ENCODE measurements around the gene SLC34A3. TPM values are rescaled to one million over a fixed set of nuclear protein-coding genes. Genes with fewer than 3 reads are reported as not detected.

The SLC34A3 gene
- total and polyA plus RNA-seq, 4 donors, result 0.03 to 0.65 (median 0.12) TPM; not detected in 1

- H3K9ac ChIP-seq (ENCODE audit: insufficient read depth in 1 of 2, low read length in 2 of 2), result no peak overlapping the region
These were observed 4.9 kb downstream of the SLC34A3 start for GRCh38 chr9:137235424-137236237.

DNA sequence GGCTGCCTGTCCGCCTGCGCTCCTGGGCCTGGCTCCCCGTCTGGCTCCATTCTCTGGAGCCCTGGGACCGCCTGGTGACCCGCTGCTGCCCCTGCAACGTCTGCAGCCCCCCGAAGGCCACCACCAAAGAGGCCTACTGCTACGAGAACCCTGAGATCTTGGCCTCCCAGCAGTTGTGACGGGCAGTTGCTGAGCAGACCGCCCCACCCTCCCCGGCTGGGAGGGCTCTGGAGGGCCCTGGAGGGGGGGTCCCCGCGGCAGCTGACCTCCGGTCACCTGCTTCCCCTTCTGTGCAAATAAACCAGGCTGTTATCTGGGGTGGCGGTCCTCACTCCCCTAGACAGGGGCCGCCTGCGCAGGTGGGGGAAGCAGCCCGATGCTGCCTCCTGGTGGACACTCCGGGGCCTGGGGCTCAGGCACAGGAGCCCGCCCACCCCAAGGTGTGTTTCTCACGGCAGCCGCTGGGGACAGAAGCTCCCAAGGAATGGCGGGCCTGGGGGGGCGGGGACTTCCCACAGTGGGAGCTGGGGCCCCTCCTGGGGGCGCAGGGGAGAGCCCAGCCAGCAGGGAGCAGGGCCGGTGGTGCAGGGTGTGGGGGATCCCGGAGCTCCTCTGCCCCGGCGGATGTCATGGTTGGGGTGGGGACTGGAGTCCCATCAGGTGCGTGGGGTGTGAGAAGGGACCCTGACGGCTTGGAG lies 5.7 kb downstream of the SLC34A3 start:
- Histone ChIP-seq H3K4me3 (no peak overlapping the region), H3K27me3 (ENCODE audit: control insufficient read depth in 3 of 3, insufficient read depth in 3 of 3, low read length in 2 of 3) (no peaks in the 10 kb centered on the region), H3K9ac (ENCODE audit: insufficient read depth in 1 of 2, low read length in 2 of 2) (no peak overlapping the region), H3K4me1 (ENCODE audit: control insufficient read depth in 5 of 5, insufficient read depth in 5 of 5, low read length in 5 of 5) (peaks cover 0 to 14% (median 8%) of the 10 kb centered on the region in 5 donors), H3K9me3 (ENCODE audit: control insufficient read depth in 4 of 4, insufficient read depth in 3 of 4, low read length in 3 of 4) (no peaks in the 10 kb centered on the region), H3K27ac (ENCODE audit: low read depth in 1 of 2, low read length in 1 of 2) (no peak overlapping the region), H3K36me3 (ENCODE audit: control insufficient read depth in 4 of 4, insufficient read depth in 4 of 4, low read length in 4 of 4) (no peaks in the 10 kb centered on the region)
- ATAC-seq (ENCODE audit: insufficient read depth, low FRiP score), result peak; percentile 50
- WGBS, 2 donors, result 4 to 9% methylated on average over 30 to 31 of the region's 31 CpGs
- TF ChIP-seq, protein P1, sequence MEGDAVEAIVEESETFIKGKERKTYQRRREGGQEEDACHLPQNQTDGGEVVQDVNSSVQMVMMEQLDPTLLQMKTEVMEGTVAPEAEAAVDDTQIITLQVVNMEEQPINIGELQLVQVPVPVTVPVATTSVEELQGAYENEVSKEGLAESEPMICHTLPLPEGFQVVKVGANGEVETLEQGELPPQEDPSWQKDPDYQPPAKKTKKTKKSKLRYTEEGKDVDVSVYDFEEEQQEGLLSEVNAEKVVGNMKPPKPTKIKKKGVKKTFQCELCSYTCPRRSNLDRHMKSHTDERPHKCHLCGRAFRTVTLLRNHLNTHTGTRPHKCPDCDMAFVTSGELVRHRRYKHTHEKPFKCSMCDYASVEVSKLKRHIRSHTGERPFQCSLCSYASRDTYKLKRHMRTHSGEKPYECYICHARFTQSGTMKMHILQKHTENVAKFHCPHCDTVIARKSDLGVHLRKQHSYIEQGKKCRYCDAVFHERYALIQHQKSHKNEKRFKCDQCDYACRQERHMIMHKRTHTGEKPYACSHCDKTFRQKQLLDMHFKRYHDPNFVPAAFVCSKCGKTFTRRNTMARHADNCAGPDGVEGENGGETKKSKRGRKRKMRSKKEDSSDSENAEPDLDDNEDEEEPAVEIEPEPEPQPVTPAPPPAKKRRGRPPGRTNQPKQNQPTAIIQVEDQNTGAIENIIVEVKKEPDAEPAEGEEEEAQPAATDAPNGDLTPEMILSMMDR (IDR thresholded peaks at IDR 0.05; ENCODE audit: control extremely low read depth, extremely low read depth), result peak; percentile 99
- peak; percentile 79 to 91 (median 83) for DNase-seq

More at GRCh38 chr9:137235424-137236237, 4.9 kb downstream of the SLC34A3 start:
- no peak for DNase-seq
- no peaks in the 10 kb centered on the region for H3K36me3 ChIP-seq (ENCODE audit: control insufficient read depth in 4 of 4, insufficient read depth in 4 of 4, low read length in 4 of 4)
- H3K27me3 ChIP-seq (ENCODE audit: control insufficient read depth in 3 of 3, insufficient read depth in 3 of 3, low read length in 2 of 3), result peaks cover 0 to 3% (median 0%) of the 10 kb centered on the region in 3 donors
- 66 to 68% methylated on average over 35 of the region's 35 CpGs for WGBS, 2 donors
- TF ChIP-seq, protein P1 (IDR thresholded peaks at IDR 0.05; ENCODE audit: control extremely low read depth, extremely low read depth), result no peak
- H3K9me3 ChIP-seq (ENCODE audit: control insufficient read depth in 4 of 4, insufficient read depth in 3 of 4, low read length in 3 of 4), result no peaks in the 10 kb centered on the region
- H3K27ac ChIP-seq (ENCODE audit: low read depth in 1 of 2, low read length in 1 of 2), result no peak overlapping the region
- H3K4me1 ChIP-seq (ENCODE audit: control insufficient read depth in 5 of 5, insufficient read depth in 5 of 5, low read length in 5 of 5), result peaks cover 0 to 14% (median 8%) of the 10 kb centered on the region in 5 donors
- ATAC-seq (ENCODE audit: insufficient read depth, low FRiP score), result no peak
- no peak overlapping the region for H3K4me3 ChIP-seq

GRCh38 chr9:137236936-137237421 lies 6.3 kb downstream of the SLC34A3 start:
- no peak for ATAC-seq (ENCODE audit: insufficient read depth, low FRiP score)
- no peaks in the 10 kb centered on the region for H3K9me3 ChIP-seq (ENCODE audit: control insufficient read depth in 4 of 4, insufficient read depth in 3 of 4, low read length in 3 of 4)
- no peak overlapping the region for H3K27ac ChIP-seq (ENCODE audit: low read depth in 1 of 2, low read length in 1 of 2)
- H3K9ac ChIP-seq (ENCODE audit: insufficient read depth in 1 of 2, low read length in 2 of 2), result no peak overlapping the region
- H3K4me3 ChIP-seq, result no peak overlapping the region
- TF ChIP-seq, protein P1 (IDR thresholded peaks at IDR 0.05; ENCODE audit: control extremely low read depth, extremely low read depth), result no peak
- DNase-seq, result no peak
- peaks cover 0 to 15% (median 8%) of the 10 kb centered on the region in 5 donors for H3K4me1 ChIP-seq (ENCODE audit: control insufficient read depth in 5 of 5, insufficient read depth in 5 of 5, low read length in 5 of 5)
- 16 to 40% methylated on average over 11 of the region's 11 CpGs for WGBS, 2 donors
- no peaks in the 10 kb centered on the region for H3K27me3 ChIP-seq (ENCODE audit: control insufficient read depth in 3 of 3, insufficient read depth in 3 of 3, low read length in 2 of 3)
- peaks cover 0 to under 1% (median 0%) of the 10 kb centered on the region in 4 donors for H3K36me3 ChIP-seq (ENCODE audit: control insufficient read depth in 4 of 4, insufficient read depth in 4 of 4, low read length in 4 of 4)

Data from lung (tissue), 12 donors.